Ammon's horn (tissue), 1 donor: Measurements from ENCODE around the gene ADSL.
"Not testable (repeated sequence)": the region's sequence is repeated elsewhere in the genome, so short reads cannot be mapped to it uniquely, and the experiment has no call there.

Experiments used
- DNase-seq: peaks from one replicate; pipeline ENCODE4 v3.0.0-alpha.2; 2016; ENCODE audit warnings: low spot score

Gene ADSL

GRCh38 chr22:40368836-40369235 is 22.5 kb downstream of the ADSL start:
- DNase-seq: no peak

GRCh38 chr22:40374567-40374966 is 28.3 kb downstream of the ADSL start:
- DNase-seq: no peak

- DNase-seq: no peak
Measured at GRCh38 chr22:40376149-40376548, 29.8 kb downstream of the ADSL start.

GRCh38 chr22:40377931-40378330 is 31.6 kb downstream of the ADSL start:
- no peak for DNase-seq

- not testable (repeated sequence) for DNase-seq
Measured at GRCh38 chr22:40378448-40378847, 32.1 kb downstream of the ADSL start.

GRCh38 chr22:40381461-40381860 is 35.2 kb downstream of the ADSL start:
- no peak for DNase-seq

- DNase-seq: no peak
Measured at GRCh38 chr22:40383905-40384304, 37.6 kb downstream of the ADSL start.

- DNase-seq: no peak
Measured at GRCh38 chr22:40385036-40385782, 38.9 kb downstream of the ADSL start.

- no peak for DNase-seq
Measured at GRCh38 chr22:40387746-40388145, 41.4 kb downstream of the ADSL start.

- no peak for DNase-seq
Measured at GRCh38 chr22:40388231-40388630, 41.9 kb downstream of the ADSL start.

GRCh38 chr22:40391417-40391816 is 45.1 kb downstream of the ADSL start:
- DNase-seq: no peak

- DNase-seq: no peak
Measured at GRCh38 chr22:40392618-40393017, 46.3 kb downstream of the ADSL start.

- no peak for DNase-seq
Measured at GRCh38 chr22:40394607-40395006, 48.3 kb downstream of the ADSL start.

GRCh38 chr22:40395607-40396006 is 49.3 kb downstream of the ADSL start:
- DNase-seq: no peak

- peak; percentile 45 for DNase-seq
Measured at GRCh38 chr22:40396882-40397281, 50.6 kb downstream of the ADSL start.

- no peak for DNase-seq
Measured at GRCh38 chr22:40397396-40397795, 51.1 kb downstream of the ADSL start.

- no peak for DNase-seq
Measured at GRCh38 chr22:40399621-40400020, 53.3 kb downstream of the ADSL start.

GRCh38 chr22:40400159-40400558 is 53.9 kb downstream of the ADSL start:
- DNase-seq: no peak

- DNase-seq: no peak
Measured at GRCh38 chr22:40401532-40401931, 55.2 kb downstream of the ADSL start.

- DNase-seq: no peak
Measured at GRCh38 chr22:40401981-40402406, 55.7 kb downstream of the ADSL start.

- DNase-seq: no peak
Measured at GRCh38 chr22:40403141-40403540, 56.8 kb downstream of the ADSL start.

- no peak for DNase-seq
Measured at GRCh38 chr22:40403651-40404050, 57.4 kb downstream of the ADSL start.

GRCh38 chr22:40404251-40405177 is 58.2 kb downstream of the ADSL start:
- DNase-seq: no peak
